OCI-LY3 (cell line): ENCODE data around the gene GGT1.
"Not testable (repeated sequence)": the region's sequence is repeated elsewhere in the genome, so short reads cannot be mapped to it uniquely, and the experiment has no call there.

Experiments
- H2AFZ ChIP-seq: fragments of 200-600, 300-600 bp; shearing (Covaris generic); 2 replicates; pipeline ENCODE4 v1.6.0; 2014; ENCODE audit warnings: antibody characterized with exemption, low read depth, low read length
- H3K27ac ChIP-seq: fragments of 200-600, 300-600 bp; sonication (generic); 2 replicates; pipeline ENCODE4 v1.5.1; 2014; ENCODE audit warnings: mild to moderate bottlenecking, low read length, moderate library complexity, mixed read lengths
- H3K27me3 ChIP-seq: fragments of 200-600, 300-600 bp; sonication (generic); 2 replicates; pipeline ENCODE4 v1.6.1; 2014; ENCODE audit warnings: low read depth, low read length, mixed read lengths
- H3K36me3 ChIP-seq: fragments of 200-600, 300-600 bp; sonication (generic); replicated peaks from 2 replicates; pipeline ENCODE3; 2014; ENCODE audit warnings: low read depth, low read length, mixed read lengths
- H3K4me1 ChIP-seq: fragments of 300-600, 200-600 bp; sonication (generic); 2 replicates; pipeline ENCODE4 v1.6.1; 2014; ENCODE audit warnings: low read length, mixed read lengths
- H3K4me2 ChIP-seq: fragments of 200-600, 300-600 bp; sonication (generic); 2 replicates; pipeline ENCODE4 v1.6.1; 2014; ENCODE audit warnings: low read length, mixed read lengths
- H3K4me3 ChIP-seq: fragments of 300-600, 200-600 bp; sonication (generic); 2 replicates; pipeline ENCODE4 v1.5.1; 2014; ENCODE audit warnings: antibody characterized with exemption, mild to moderate bottlenecking, low read length, moderate library complexity
- H3K79me2 ChIP-seq: fragments of 300-600, 200-600 bp; shearing (Covaris generic); 2 replicates; pipeline ENCODE4 v1.6.1; 2014; ENCODE audit warnings: mild to moderate bottlenecking, low read length, mixed read lengths
- H3K9ac ChIP-seq: fragments of 300-600, 200-600 bp; shearing (Covaris generic); 2 replicates; pipeline ENCODE4 v1.6.0; 2014; ENCODE audit warnings: mild to moderate bottlenecking, low read length, moderate library complexity
- H3K9me3 ChIP-seq: fragments of 200-600, 300-600 bp; shearing (Covaris generic); 2 replicates; pipeline ENCODE4 v1.6.1; 2014; ENCODE audit warnings: low read length, mixed read lengths; ENCODE audit not compliant: insufficient read depth
- H4K20me1 ChIP-seq: fragments of 200-600, 300-600 bp; sonication (generic); 2 replicates; pipeline ENCODE4 v1.6.1; 2016; ENCODE audit warnings: low read length, mixed read lengths; ENCODE audit not compliant: insufficient read depth
- CTCF ChIP-seq: fragments of 200-600, 300-600 bp; sonication (generic); IDR thresholded peaks from 2 replicates; pipeline ENCODE4 v1.5.1; 2014; ENCODE audit warnings: antibody characterized with exemption, low read length, low read depth

The GGT1 gene

GRCh38 chr22:24629069-24629468 is 26.1 kb downstream of the GGT1 start:
- not testable (repeated sequence) for H3K9ac ChIP-seq, H2AFZ ChIP-seq, H3K4me2 ChIP-seq, H3K79me2 ChIP-seq, H3K9me3 ChIP-seq, H3K27ac ChIP-seq, H3K27me3 ChIP-seq, H4K20me1 ChIP-seq, H3K4me3 ChIP-seq, H3K36me3 ChIP-seq, H3K4me1 ChIP-seq
- TF ChIP-seq CTCF = peak; percentile 12; the same call in 1 of the 2 replicates

- not testable (repeated sequence) for H4K20me1 ChIP-seq, H3K9me3 ChIP-seq, H2AFZ ChIP-seq, H3K79me2 ChIP-seq, H3K27me3 ChIP-seq, H3K27ac ChIP-seq, H3K36me3 ChIP-seq, H3K4me2 ChIP-seq, H3K9ac ChIP-seq, H3K4me1 ChIP-seq, H3K4me3 ChIP-seq
Observed at GRCh38 chr22:24630812-24631427, 27.9 kb downstream of the GGT1 start.

- not testable (repeated sequence) for H3K4me1 ChIP-seq, H3K9ac ChIP-seq, H4K20me1 ChIP-seq, H3K9me3 ChIP-seq, H2AFZ ChIP-seq, H3K27ac ChIP-seq, H3K4me2 ChIP-seq, H3K27me3 ChIP-seq, H3K79me2 ChIP-seq, H3K4me3 ChIP-seq, H3K36me3 ChIP-seq
Observed at GRCh38 chr22:24631430-24632122, 28.6 kb downstream of the GGT1 start.

GRCh38 chr22:24632642-24633041 is 29.6 kb downstream of the GGT1 start:
- not testable (repeated sequence) for H3K27me3 ChIP-seq, H2AFZ ChIP-seq, H3K9ac ChIP-seq, H3K79me2 ChIP-seq, H3K9me3 ChIP-seq, H3K36me3 ChIP-seq, H4K20me1 ChIP-seq, H3K4me2 ChIP-seq, H3K4me3 ChIP-seq, H3K27ac ChIP-seq, H3K4me1 ChIP-seq

- H3K36me3 ChIP-seq, H2AFZ ChIP-seq, H4K20me1 ChIP-seq, H3K9ac ChIP-seq, H3K9me3 ChIP-seq, H3K4me2 ChIP-seq, H3K27me3 ChIP-seq, H3K4me3 ChIP-seq, H3K27ac ChIP-seq, H3K4me1 ChIP-seq, H3K79me2 ChIP-seq: not testable (repeated sequence)
Observed at GRCh38 chr22:24633231-24634023, 30.4 kb downstream of the GGT1 start.

- not testable (repeated sequence) for H3K36me3 ChIP-seq, H3K9me3 ChIP-seq, H3K4me1 ChIP-seq, H4K20me1 ChIP-seq, H3K27me3 ChIP-seq, H3K9ac ChIP-seq, H3K27ac ChIP-seq, H3K79me2 ChIP-seq
- peak; percentile 42 for TF ChIP-seq CTCF
- H3K4me2 ChIP-seq = peak overlapping the region; percentile 82
- peak overlapping the region; percentile 62 for H3K4me3 ChIP-seq
- 0 out of 2 replicates have a peak overlapping the region, but pooled peaks have one; percentile 64 for H2AFZ ChIP-seq
Observed at GRCh38 chr22:24634776-24635389, 31.9 kb downstream of the GGT1 start.

- H3K4me1 ChIP-seq, H3K79me2 ChIP-seq, H3K27me3 ChIP-seq, H3K9me3 ChIP-seq, H3K9ac ChIP-seq, H3K36me3 ChIP-seq, H3K27ac ChIP-seq, H3K4me3 ChIP-seq, H2AFZ ChIP-seq, H4K20me1 ChIP-seq, H3K4me2 ChIP-seq: not testable (repeated sequence)
Observed at GRCh38 chr22:24636513-24636912, 33.5 kb downstream of the GGT1 start.
